HG02610 (cell line): ENCODE results near the gene KAZN.

Experiments used
- ATAC-seq: cut with Tn5 transposase; IDR thresholded peaks from one replicate; pipeline ENCODE4 v1.9.1; 2021; ENCODE audit warnings: mild to moderate bottlenecking, moderate library complexity; ENCODE audit not compliant: unreplicated experiment

KAZN gene

GRCh38 chr1:15141935-15142539 lies 543.6 kb downstream of the KAZN start:
- ATAC-seq = no peak

DNA sequence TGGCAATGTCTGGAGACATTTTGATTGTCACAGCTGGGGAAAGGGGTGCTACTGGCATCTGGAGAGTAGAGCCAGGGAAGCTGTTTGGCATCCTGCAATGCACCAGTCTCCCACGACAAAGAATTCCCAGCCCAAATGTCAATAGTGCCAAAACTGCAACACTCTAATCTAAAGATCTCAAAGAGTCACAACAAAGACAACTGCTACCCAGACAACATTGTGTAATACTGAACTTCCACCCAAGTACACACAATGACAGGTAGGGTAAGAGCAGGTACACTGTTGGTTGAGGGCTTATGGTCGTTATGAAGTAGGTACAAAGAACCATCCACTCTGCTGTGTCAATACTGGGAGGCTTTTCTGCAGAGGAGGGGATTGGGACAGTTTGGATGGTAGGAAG lies 546.8 kb downstream of the KAZN start:
- ATAC-seq = no peak

DNA sequence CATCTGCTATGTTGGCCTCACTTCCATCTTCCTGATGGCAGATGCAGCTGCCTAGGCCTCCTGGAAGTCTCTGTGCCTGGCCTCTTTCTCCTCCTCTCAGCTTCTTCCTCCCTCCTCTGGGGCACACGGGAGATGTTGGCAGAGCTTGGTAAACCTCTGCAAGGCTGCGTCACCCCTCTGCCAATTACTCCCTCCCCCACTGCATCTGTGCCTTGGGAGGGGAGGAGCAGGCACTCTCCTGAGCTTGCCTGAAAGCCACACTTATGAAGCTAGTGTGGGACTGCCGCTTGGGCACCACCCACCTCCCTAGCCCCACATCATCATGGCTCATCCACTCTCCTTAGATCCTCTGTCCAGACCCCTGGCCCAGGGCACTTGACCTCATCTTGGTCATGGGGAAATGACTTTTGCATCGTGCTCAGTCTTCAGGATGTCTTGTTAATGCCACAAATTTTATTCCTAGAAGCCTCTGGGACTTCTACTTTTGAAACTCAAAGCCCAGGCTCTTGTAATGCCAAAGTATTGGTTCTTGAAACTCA lies 547.7 kb downstream of the KAZN start:
- ATAC-seq = no peak

GRCh38 chr1:15146971-15147376 lies 548.5 kb downstream of the KAZN start:
- no peak for ATAC-seq

DNA sequence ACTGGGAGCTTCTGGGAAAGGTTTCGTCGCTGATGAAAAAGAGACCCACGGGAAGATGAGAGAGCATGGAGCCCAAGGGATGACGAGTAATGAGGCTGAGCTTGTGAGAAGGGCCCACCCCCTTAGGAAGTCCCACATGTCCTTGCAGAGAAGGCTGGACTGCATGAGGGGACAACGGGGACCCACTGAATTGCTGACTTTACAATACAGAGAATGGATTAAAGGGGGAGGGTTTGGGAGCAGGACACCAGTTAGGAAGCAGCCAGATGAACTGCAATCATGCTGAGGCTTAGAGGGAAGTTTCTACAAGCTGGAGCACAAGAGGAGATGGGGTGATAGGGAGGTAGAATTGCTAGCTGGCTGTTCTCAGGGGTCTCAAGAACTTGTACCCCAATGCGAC lies 549.5 kb downstream of the KAZN start:
- no peak for ATAC-seq

GRCh38 chr1:15148475-15148874 lies 550.0 kb downstream of the KAZN start:
- ATAC-seq = no peak

GRCh38 chr1:15148941-15149340 lies 550.5 kb downstream of the KAZN start:
- ATAC-seq = no peak

GRCh38 chr1:15150376-15150775 lies 551.9 kb downstream of the KAZN start:
- no peak for ATAC-seq

GRCh38 chr1:15151377-15151806 lies 552.9 kb downstream of the KAZN start:
- no peak for ATAC-seq

GRCh38 chr1:15151871-15152270 lies 553.4 kb downstream of the KAZN start:
- no peak for ATAC-seq

GRCh38 chr1:15152318-15153183 lies 554.1 kb downstream of the KAZN start:
- ATAC-seq = no peak

DNA sequence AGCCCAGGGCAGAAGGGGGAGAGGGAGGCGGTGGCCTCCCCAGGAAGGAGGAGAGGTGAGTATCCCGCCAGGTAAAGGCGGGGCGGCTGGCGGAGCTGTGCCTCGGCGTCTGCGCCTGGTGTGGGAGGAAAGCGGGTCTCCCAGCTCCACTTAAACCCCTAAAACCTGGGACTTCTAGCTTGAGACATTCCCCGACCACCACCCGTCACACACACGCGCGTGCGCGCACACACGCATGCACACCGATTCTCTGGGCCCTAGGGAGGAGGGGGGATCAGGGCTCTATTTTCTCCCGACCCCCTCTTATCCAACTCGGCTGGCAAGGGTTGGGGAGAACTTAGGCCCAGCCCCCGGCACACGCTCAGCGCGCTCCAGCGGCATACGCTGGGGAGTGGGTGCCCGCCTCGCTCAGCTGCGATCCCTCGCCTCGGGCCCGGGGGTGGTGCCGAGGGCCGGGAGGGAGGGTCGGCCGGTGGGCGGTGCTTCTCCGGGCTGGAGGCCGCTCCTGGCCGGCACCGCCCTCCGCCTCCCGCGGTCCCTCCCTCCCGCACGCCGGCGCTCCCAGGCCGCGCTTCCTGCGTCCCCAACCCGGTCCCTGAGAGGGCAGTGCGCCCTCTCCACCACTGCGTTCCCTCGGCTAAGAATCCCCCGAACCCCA lies 554.8 kb downstream of the KAZN start, which contains the start of gene TMEM51:
TMEM51 (plus strand) TSS at position 564 of the 658 bp plus-strand sequence. CDS start 61,341 bp downstream, outside the sequence.
- ATAC-seq = no peak

DNA sequence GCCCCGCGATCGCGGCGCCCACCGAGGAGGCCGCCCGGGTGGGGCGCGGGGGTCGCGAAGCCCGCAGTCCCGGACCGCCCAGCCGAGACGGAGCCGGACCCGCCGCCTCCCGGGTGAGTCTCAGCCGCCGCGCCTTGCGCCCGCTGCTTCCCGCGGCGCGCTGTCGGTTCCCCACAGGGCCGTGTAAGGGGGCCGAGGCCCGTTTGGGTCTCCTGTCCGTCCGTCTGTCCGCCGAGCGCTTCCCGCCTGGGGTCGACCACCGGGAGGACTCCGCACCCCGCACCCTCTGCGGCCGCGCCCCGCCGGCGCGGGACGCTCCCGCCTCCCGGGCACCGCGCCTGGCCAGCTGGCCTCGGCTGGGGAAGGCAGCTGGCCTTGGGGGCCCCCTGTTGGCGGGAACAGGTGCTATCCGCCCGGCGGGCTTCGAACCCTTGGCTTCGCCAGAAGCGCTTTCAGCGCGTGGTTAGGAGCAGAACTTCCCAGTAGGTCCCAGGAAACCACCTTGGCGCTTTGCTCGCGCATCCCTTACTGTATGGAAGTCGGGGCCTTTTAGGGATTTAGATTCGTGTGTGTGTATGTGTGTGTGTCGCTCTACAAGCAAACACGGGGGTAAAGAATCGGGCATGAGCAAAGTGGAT lies 555.5 kb downstream of the KAZN start:
- ATAC-seq = no peak

- ATAC-seq = no peak
These were observed 556.1 kb downstream of the KAZN start for GRCh38 chr1:15154480-15155036.

GRCh38 chr1:15155191-15155590 lies 556.7 kb downstream of the KAZN start:
- no peak for ATAC-seq

GRCh38 chr1:15155888-15156741 lies 557.6 kb downstream of the KAZN start:
- ATAC-seq = no peak

GRCh38 chr1:15156807-15157380 lies 558.4 kb downstream of the KAZN start:
- no peak for ATAC-seq

GRCh38 chr1:15157524-15158399 lies 559.3 kb downstream of the KAZN start:
- ATAC-seq = no peak
